ENCODE results near the gene CUL9.

DNA sequence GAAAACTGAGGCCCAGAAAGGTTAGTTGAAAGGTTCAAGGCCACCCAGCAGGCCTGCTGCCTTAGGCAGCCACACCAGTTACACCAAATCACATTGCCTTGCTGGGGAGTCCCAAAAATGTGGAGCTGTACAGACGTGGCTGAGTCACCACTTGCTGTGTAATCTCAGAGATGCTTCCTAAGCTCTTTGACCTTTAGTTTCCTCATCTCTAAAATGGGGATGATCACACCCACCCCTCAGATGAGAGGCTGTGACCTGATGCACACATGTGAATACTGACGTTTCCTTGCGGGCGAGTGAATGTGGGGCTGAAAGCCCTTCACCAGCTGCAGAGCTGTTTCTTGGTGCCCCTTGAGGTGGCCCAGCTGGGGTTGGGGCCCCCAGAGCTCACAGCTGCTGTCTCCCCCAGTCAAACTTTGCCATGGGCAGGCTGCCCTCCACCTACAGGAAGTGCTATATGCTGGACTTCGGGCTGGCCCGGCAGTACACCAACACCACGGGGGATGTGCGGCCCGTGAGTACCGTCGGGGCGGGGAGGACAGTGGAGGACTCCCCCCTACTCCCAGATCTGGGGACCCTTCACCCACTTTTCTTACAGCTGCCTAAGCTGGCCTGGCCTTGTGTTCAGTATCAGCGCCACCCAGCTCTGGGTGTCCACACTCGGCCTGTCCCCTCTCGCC is 72.3 kb downstream of the CUL9 start:
- TF ChIP-seq, protein P1, sequence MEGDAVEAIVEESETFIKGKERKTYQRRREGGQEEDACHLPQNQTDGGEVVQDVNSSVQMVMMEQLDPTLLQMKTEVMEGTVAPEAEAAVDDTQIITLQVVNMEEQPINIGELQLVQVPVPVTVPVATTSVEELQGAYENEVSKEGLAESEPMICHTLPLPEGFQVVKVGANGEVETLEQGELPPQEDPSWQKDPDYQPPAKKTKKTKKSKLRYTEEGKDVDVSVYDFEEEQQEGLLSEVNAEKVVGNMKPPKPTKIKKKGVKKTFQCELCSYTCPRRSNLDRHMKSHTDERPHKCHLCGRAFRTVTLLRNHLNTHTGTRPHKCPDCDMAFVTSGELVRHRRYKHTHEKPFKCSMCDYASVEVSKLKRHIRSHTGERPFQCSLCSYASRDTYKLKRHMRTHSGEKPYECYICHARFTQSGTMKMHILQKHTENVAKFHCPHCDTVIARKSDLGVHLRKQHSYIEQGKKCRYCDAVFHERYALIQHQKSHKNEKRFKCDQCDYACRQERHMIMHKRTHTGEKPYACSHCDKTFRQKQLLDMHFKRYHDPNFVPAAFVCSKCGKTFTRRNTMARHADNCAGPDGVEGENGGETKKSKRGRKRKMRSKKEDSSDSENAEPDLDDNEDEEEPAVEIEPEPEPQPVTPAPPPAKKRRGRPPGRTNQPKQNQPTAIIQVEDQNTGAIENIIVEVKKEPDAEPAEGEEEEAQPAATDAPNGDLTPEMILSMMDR (conservative IDR thresholded peaks at IDR 0.05 in 1 of 2, IDR thresholded peaks at IDR 0.05 in 1 of 2; ENCODE audit: low read depth in 1 of 2, low read length in 2 of 2): no peak
- TF ChIP-seq EZH2 (IDR thresholded peaks at IDR 0.05; ENCODE audit: low read length, missing control alignments): no peak

Data from fibroblast of lung (primary cell).